Neuronal stem cell (in vitro differentiated cells): Measurements from ENCODE around the gene TBRG4.

ENCODE experiments used
- DNase-seq: peaks from one replicate; pipeline ENCODE4 v3.0.0-alpha.2; 2013; ENCODE audit warnings: low spot score
- H2AFZ ChIP-seq: one replicate; pipeline ENCODE4 v1.6.1; 2013; ENCODE audit warnings: mild to moderate bottlenecking, low read length, inconsistent platforms
- H2AK5ac ChIP-seq: 2 replicates; pipeline ENCODE4 v1.6.1; 2013; ENCODE audit warnings: low read depth, mild to moderate bottlenecking, inconsistent platforms, low read length, moderate library complexity, mixed read lengths
- H2BK120ac ChIP-seq: 2 replicates; pipeline ENCODE4 v1.6.1; 2013; ENCODE audit warnings: low read depth, mild to moderate bottlenecking, inconsistent platforms, low read length, moderate library complexity, mixed read lengths
- H2BK12ac ChIP-seq: one replicate; pipeline ENCODE4 v1.6.1; 2013; ENCODE audit warnings: low read length, inconsistent platforms
- H2BK15ac ChIP-seq: 2 replicates; pipeline ENCODE4 v1.6.1; 2013; ENCODE audit warnings: mild to moderate bottlenecking, low read length, inconsistent platforms, mixed read lengths
- H2BK5ac ChIP-seq: one replicate; pipeline ENCODE4 v1.6.1; 2013; ENCODE audit warnings: inconsistent platforms, mild to moderate bottlenecking, low read length, moderate library complexity
- H3K14ac ChIP-seq: one replicate; pipeline ENCODE4 v1.6.1; 2013; ENCODE audit warnings: low read length, inconsistent platforms
- H3K18ac ChIP-seq: 2 replicates; pipeline ENCODE4 v1.6.1; 2013; ENCODE audit warnings: low read length, inconsistent platforms
- H3K23ac ChIP-seq: 2 replicates; pipeline ENCODE4 v1.6.1; 2013; ENCODE audit warnings: low read depth, mild to moderate bottlenecking, mixed read lengths, low read length, inconsistent platforms; ENCODE audit not compliant: poor library complexity
- H3K27ac ChIP-seq: replicated peaks from 3 replicates; pipeline ENCODE4 v1.5.1; 2013; ENCODE audit warnings: low read length, inconsistent platforms
- H3K27me3 ChIP-seq, 3 experiments: 2 replicates each; pipeline ENCODE4 v1.6.1; 2013; ENCODE audit warnings: low read length in 3 of 3, mild to moderate bottlenecking in 2 of 3, inconsistent platforms in 1 of 3, low read depth in 1 of 3, mixed read lengths in 1 of 3, moderate library complexity in 1 of 3; ENCODE audit not compliant: control insufficient read depth in 3 of 3, insufficient read depth in 3 of 3
- H3K36me3 ChIP-seq, 2 donors: replicated peaks in 1 of 2; 2 replicates each; pipeline ENCODE4 v1.6.1; 2013; ENCODE audit warnings: low read length in 2 of 2; ENCODE audit not compliant: control insufficient read depth in 2 of 2, insufficient read depth in 2 of 2
- H3K4ac ChIP-seq: 2 replicates; pipeline ENCODE4 v1.6.1; 2013; ENCODE audit warnings: inconsistent platforms, mild to moderate bottlenecking, low read length, moderate library complexity
- H3K4me1 ChIP-seq, 2 donors: 1 replicate in 1 of 2; 2 replicates in 1 of 2; pipeline ENCODE4 v1.6.1; 2013; ENCODE audit warnings: low read length in 2 of 2, low read depth in 1 of 2; ENCODE audit not compliant: control insufficient read depth in 2 of 2, insufficient read depth in 1 of 2
- H3K4me2 ChIP-seq: one replicate; pipeline ENCODE4 v1.6.1; 2013; ENCODE audit warnings: mild to moderate bottlenecking, low read length, inconsistent platforms; ENCODE audit not compliant: insufficient read depth, poor library complexity, severe bottlenecking
- H3K4me3 ChIP-seq, 2 donors: 2 replicates each; pipeline ENCODE4 v1.5.1; 2013; ENCODE audit warnings: low read length in 2 of 2, mild to moderate bottlenecking in 2 of 2, inconsistent platforms in 1 of 2, moderate library complexity in 1 of 2
- H3K79me1 ChIP-seq: one replicate; pipeline ENCODE4 v1.6.1; 2013; ENCODE audit warnings: low read depth, mild to moderate bottlenecking, inconsistent platforms, low read length, moderate library complexity
- H3K9ac ChIP-seq: one replicate; pipeline ENCODE4 v1.6.1; 2013; ENCODE audit warnings: mild to moderate bottlenecking, low read depth, low read length, inconsistent platforms; ENCODE audit not compliant: poor library complexity
- H3K9me3 ChIP-seq, 2 donors: replicated peaks in 1 of 2; 2 replicates each; pipeline versions ENCODE3 to v1.6.1; 2013; ENCODE audit warnings: low read length in 2 of 2, mild to moderate bottlenecking in 2 of 2, inconsistent platforms in 1 of 2, low read depth in 1 of 2, mixed read lengths in 1 of 2, moderate library complexity in 1 of 2; ENCODE audit not compliant: control insufficient read depth in 2 of 2, insufficient read depth in 1 of 2
- H4K8ac ChIP-seq: one replicate; pipeline ENCODE4 v1.6.1; 2013; ENCODE audit warnings: low read depth, mild to moderate bottlenecking, inconsistent platforms, low read length, moderate library complexity
- H4K91ac ChIP-seq: one replicate; pipeline ENCODE4 v1.6.1; 2013; ENCODE audit warnings: low read length, low read depth, mild to moderate bottlenecking, inconsistent platforms; ENCODE audit not compliant: poor library complexity
- WGBS, 2 donors: extraction: QIAGEN DNeasy Blood & Tissue Kit; methylation state at CpG; one replicate each; pipeline ENCODE4 v1.1.7; 2013; ENCODE audit warnings: missing lambda C conversion rate in 2 of 2, mixed read lengths in 1 of 2; ENCODE audit not compliant: insufficient read length in 2 of 2, insufficient replicate concordance in 1 of 2; ENCODE audit errors: extremely low coverage in 2 of 2; 5-methylcytosine and 5-hydroxymethylcytosine counted together

TBRG4 gene

GRCh38 chr7:45133877-45134276, 22.4 kb upstream of the TBRG4 start:
- no peak overlapping the region for H3K18ac ChIP-seq
- H3K4ac ChIP-seq = no peak overlapping the region
- no peak overlapping the region for H3K14ac ChIP-seq
- no peaks in the 10 kb centered on the region for H3K36me3 ChIP-seq
- H2AK5ac ChIP-seq = no peak overlapping the region
- no peak overlapping the region for H2AFZ ChIP-seq
- no peak overlapping the region for H3K4me2 ChIP-seq
- no peak overlapping the region for H3K4me3 ChIP-seq
- no peak overlapping the region for H2BK12ac ChIP-seq
- H3K27me3 ChIP-seq = peaks cover 0 to 23% (median 0%) of the 10 kb centered on the region in 3 experiments
- no peak overlapping the region for H3K9ac ChIP-seq
- no peak for DNase-seq
- no peak overlapping the region for H2BK15ac ChIP-seq
- H4K91ac ChIP-seq = no peak overlapping the region
- no peak overlapping the region for H3K23ac ChIP-seq
- H2BK120ac ChIP-seq = no peak overlapping the region
- H3K4me1 ChIP-seq = no peaks in the 10 kb centered on the region
- H3K27ac ChIP-seq = no peak overlapping the region
- WGBS, 2 donors = no CpG with 5 or more reads among the region's 7 CpGs
- no peak overlapping the region for H4K8ac ChIP-seq
- H3K9me3 ChIP-seq = no peaks in the 10 kb centered on the region
- no peak overlapping the region for H2BK5ac ChIP-seq
- peaks cover 2% of the 10 kb centered on the region for H3K79me1 ChIP-seq

GRCh38 chr7:45133352-45133751, 21.9 kb upstream of the TBRG4 start:
- no peak overlapping the region for H2AK5ac ChIP-seq
- no CpG with 5 or more reads among the region's 4 CpGs for WGBS, 2 donors
- no peak overlapping the region for H2BK5ac ChIP-seq
- no peak overlapping the region for H3K23ac ChIP-seq
- H3K9ac ChIP-seq = no peak overlapping the region
- no peaks in the 10 kb centered on the region for H3K4me1 ChIP-seq
- H3K36me3 ChIP-seq = no peaks in the 10 kb centered on the region
- peaks cover 0 to 19% (median 0%) of the 10 kb centered on the region in 3 experiments for H3K27me3 ChIP-seq
- no peak overlapping the region for H4K91ac ChIP-seq
- H3K27ac ChIP-seq = no peak overlapping the region
- no peak for DNase-seq
- no peak overlapping the region for H2BK15ac ChIP-seq
- no peak overlapping the region for H2BK12ac ChIP-seq
- no peak overlapping the region for H3K14ac ChIP-seq
- H3K79me1 ChIP-seq = peaks cover 2% of the 10 kb centered on the region
- H2AFZ ChIP-seq = no peak overlapping the region
- no peak overlapping the region for H3K4me3 ChIP-seq
- no peak overlapping the region for H3K4me2 ChIP-seq
- no peak overlapping the region for H4K8ac ChIP-seq
- no peak overlapping the region for H3K4ac ChIP-seq
- H2BK120ac ChIP-seq = no peak overlapping the region
- H3K18ac ChIP-seq = no peak overlapping the region
- no peaks in the 10 kb centered on the region for H3K9me3 ChIP-seq

GRCh38 chr7:45132708-45133320, 21.3 kb upstream of the TBRG4 start:
- no peak overlapping the region for H3K9ac ChIP-seq
- H2BK120ac ChIP-seq = no peak overlapping the region
- H3K4ac ChIP-seq = no peak overlapping the region
- H3K14ac ChIP-seq = no peak overlapping the region
- H2BK12ac ChIP-seq = no peak overlapping the region
- H3K36me3 ChIP-seq = no peaks in the 10 kb centered on the region
- no peak overlapping the region for H3K27ac ChIP-seq
- H3K4me1 ChIP-seq = no peaks in the 10 kb centered on the region
- no peak overlapping the region for H2BK15ac ChIP-seq
- H2AFZ ChIP-seq = no peak overlapping the region
- no peak overlapping the region for H2AK5ac ChIP-seq
- no peak overlapping the region for H3K4me2 ChIP-seq
- no peak overlapping the region for H3K18ac ChIP-seq
- no peak overlapping the region for H2BK5ac ChIP-seq
- H3K23ac ChIP-seq = no peak overlapping the region
- H4K8ac ChIP-seq = no peak overlapping the region
- peaks cover 2% of the 10 kb centered on the region for H3K79me1 ChIP-seq
- no peak overlapping the region for H3K4me3 ChIP-seq
- H3K9me3 ChIP-seq = no peaks in the 10 kb centered on the region
- WGBS, 2 donors = no CpG with 5 or more reads among the region's 8 CpGs
- no peak for DNase-seq
- peaks cover 0 to 19% (median 0%) of the 10 kb centered on the region in 3 experiments for H3K27me3 ChIP-seq
- H4K91ac ChIP-seq = no peak overlapping the region

GRCh38 chr7:45131891-45132290, 20.4 kb upstream of the TBRG4 start:
- no peak overlapping the region for H3K27ac ChIP-seq
- no peaks in the 10 kb centered on the region for H3K9me3 ChIP-seq
- H3K18ac ChIP-seq = no peak overlapping the region
- no peak overlapping the region for H4K8ac ChIP-seq
- H2BK5ac ChIP-seq = no peak overlapping the region
- no peak overlapping the region for H2BK15ac ChIP-seq
- no peak overlapping the region for H4K91ac ChIP-seq
- H2AK5ac ChIP-seq = no peak overlapping the region
- peaks cover 0 to 19% (median 0%) of the 10 kb centered on the region in 3 experiments for H3K27me3 ChIP-seq
- WGBS, 2 donors = no CpG with 5 or more reads among the region's 4 CpGs
- H3K9ac ChIP-seq = no peak overlapping the region
- peaks cover 0 to 1% of the 10 kb centered on the region in 2 donors for H3K4me1 ChIP-seq
- H3K14ac ChIP-seq = no peak overlapping the region
- H3K4ac ChIP-seq = no peak overlapping the region
- H2BK120ac ChIP-seq = no peak overlapping the region
- no peak for DNase-seq
- H3K23ac ChIP-seq = no peak overlapping the region
- H3K4me3 ChIP-seq = no peak overlapping the region
- H3K36me3 ChIP-seq = no peaks in the 10 kb centered on the region
- H3K4me2 ChIP-seq = no peak overlapping the region
- H2AFZ ChIP-seq = no peak overlapping the region
- H3K79me1 ChIP-seq = peaks cover 2% of the 10 kb centered on the region
- H2BK12ac ChIP-seq = no peak overlapping the region
